Fibroblast of lung (primary cell): ENCODE measurements around the gene COL4A2.

ENCODE experiments used
- CTCF ChIP-seq, 2 donors: IDR thresholded peaks in 1 of 2; conservative IDR thresholded peaks in 1 of 2; 1 replicate in 1 of 2; 2 replicates in 1 of 2; pipeline ENCODE4 v1.5.1; 2011 to 2012; ENCODE audit warnings: low read length in 2 of 2, control low read depth in 1 of 2, inconsistent platforms in 1 of 2, low read depth in 1 of 2, mild to moderate bottlenecking in 1 of 2
- EZH2 ChIP-seq: IDR thresholded peaks from 2 replicates; pipeline ENCODE4 v1.5.1; 2012; ENCODE audit warnings: low read length, control low read depth, mild to moderate bottlenecking; ENCODE audit errors: missing control alignments

DNA sequence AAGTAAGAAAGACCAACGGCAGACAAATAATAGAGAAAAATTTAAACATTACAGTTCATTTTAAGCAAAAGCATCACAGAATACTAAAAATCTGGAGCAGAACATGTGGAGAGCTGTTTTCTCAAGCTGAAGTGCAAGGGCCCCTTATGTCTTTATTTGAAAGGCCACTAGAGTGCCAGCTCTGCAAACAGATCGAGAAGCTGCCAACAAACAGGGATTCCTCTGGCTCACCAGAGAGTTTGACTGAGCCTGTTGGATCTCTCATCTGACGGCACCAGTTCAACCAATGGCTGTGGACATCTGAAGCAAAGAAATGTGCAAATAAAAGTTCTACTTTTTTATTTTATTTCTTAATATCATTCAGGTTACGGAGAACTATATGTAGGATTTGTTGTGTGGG lies 119.7 kb downstream of the COL4A2 start:
- TF ChIP-seq CTCF (conservative IDR thresholded peaks at IDR 0.05 in 1 of 2, IDR thresholded peaks at IDR 0.05 in 1 of 2; ENCODE audit: low read depth in 1 of 2, low read length in 2 of 2) (no peak), EZH2 (no peak)
